SK-N-SH treated with all-trans-retinoic acid at 6 μM for 48 hours (cell line): ENCODE data around the gene AOPEP.

Experiments used
- ATAC-seq: fragments of 200-7000 bp; cut with Tn5 transposase; 3 replicates; pipeline ENCODE4 v1.9.1; 2020; ENCODE audit warnings: mild to moderate bottlenecking, moderate library complexity
- ARNTL ChIP-seq: fragments of 450-650 bp; formaldehyde crosslinking; IDR thresholded peaks from 2 replicates; pipeline ENCODE4 v1.5.0; 2020; ENCODE audit warnings: low read depth, mild to moderate bottlenecking, moderate library complexity, borderline replicate concordance
- ISL1 ChIP-seq: fragments of 250-450 bp; sonication (Bioruptor Pico); IDR thresholded peaks from 2 replicates; pipeline ENCODE4 v2.1.2; 2022; ENCODE audit warnings: mild to moderate bottlenecking, moderate library complexity
- PPARA ChIP-seq: fragments of 250-450 bp; sonication (Bioruptor Pico); IDR thresholded peaks from 2 replicates; pipeline ENCODE4 v1.5.0; 2020; ENCODE audit warnings: mild to moderate bottlenecking, borderline replicate concordance
- RARB ChIP-seq: fragments of 250-450 bp; sonication (Bioruptor Pico); IDR thresholded peaks from 2 replicates; pipeline ENCODE4 v1.8.0; 2021; ENCODE audit warnings: mild to moderate bottlenecking, moderate library complexity
- ZFP3 ChIP-seq: fragments of 250-450 bp; sonication (Bioruptor Pico); IDR thresholded peaks from 2 replicates; pipeline ENCODE4 v1.5.0; 2020; ENCODE audit warnings: mild to moderate bottlenecking, moderate library complexity
- ZFP30 ChIP-seq: fragments of 450-650 bp; formaldehyde crosslinking; IDR thresholded peaks from 2 replicates; pipeline ENCODE4 v1.5.0; 2022; ENCODE audit warnings: mild to moderate bottlenecking, moderate library complexity
- ZNF565 ChIP-seq: fragments of 450-650 bp; formaldehyde crosslinking; conservative IDR thresholded peaks from 2 replicates; pipeline ENCODE4 v1.5.0; 2020; ENCODE audit warnings: low read depth, mild to moderate bottlenecking, moderate library complexity
- TF ChIP-seq, protein P1 (sequence below): fragments of 250-450 bp; sonication (Bioruptor Pico); IDR thresholded peaks from 2 replicates; pipeline ENCODE4 v1.5.1; 2020; ENCODE audit warnings: low read depth, mild to moderate bottlenecking, moderate library complexity
- TF ChIP-seq, protein P2 (sequence below): fragments of 250-450 bp; sonication (Bioruptor Pico); IDR thresholded peaks from 2 replicates; pipeline ENCODE4 v1.5.0; 2020; ENCODE audit warnings: mild to moderate bottlenecking, moderate library complexity
- TF ChIP-seq, protein P3 (sequence below): fragments of 250-450 bp; sonication (Bioruptor Pico); IDR thresholded peaks from 2 replicates; pipeline ENCODE4 v1.8.0; 2021; ENCODE audit warnings: low read depth, mild to moderate bottlenecking, moderate library complexity, borderline replicate concordance
- TF ChIP-seq, protein P4 (sequence below): fragments of 250-450 bp; sonication (Bioruptor Pico); IDR thresholded peaks from 2 replicates; pipeline ENCODE4 v1.8.0; 2020; ENCODE audit warnings: mild to moderate bottlenecking, moderate library complexity, borderline replicate concordance

Gene AOPEP

DNA sequence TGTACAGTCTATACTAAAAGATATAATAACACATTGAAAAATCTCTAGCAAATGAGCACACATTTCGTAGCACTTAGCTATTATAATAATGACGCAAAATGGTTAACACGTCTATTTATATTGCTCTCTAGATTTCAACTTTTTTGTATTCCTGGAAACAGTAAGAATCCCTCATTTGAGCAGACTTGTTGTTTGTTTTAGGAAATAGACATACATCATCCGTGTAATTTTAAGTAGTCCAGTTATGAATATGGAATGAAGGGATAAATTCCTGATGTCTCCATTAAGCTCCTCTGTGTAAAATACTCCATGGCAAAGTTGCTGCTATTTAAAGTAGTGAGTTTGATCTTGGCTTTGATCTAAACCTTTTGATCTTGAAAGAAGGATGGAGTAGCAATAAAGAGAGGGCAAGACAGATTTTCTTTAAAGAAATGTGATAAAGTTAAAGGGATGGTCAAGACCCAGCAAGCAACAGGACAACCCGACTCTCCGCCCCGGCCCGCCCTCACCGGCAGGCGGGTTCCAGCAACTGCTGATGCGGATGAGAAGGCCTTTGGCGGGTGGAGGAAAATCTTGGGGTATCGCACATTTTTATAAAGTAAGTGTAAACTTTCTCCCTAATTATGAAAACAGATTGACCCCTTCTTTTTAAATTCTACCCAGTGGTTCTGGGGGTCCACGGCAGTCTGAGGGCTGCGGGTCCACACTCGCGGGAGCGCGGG is 277.4 kb downstream of the AOPEP start:
- ATAC-seq, result peak; percentile 64

DNA sequence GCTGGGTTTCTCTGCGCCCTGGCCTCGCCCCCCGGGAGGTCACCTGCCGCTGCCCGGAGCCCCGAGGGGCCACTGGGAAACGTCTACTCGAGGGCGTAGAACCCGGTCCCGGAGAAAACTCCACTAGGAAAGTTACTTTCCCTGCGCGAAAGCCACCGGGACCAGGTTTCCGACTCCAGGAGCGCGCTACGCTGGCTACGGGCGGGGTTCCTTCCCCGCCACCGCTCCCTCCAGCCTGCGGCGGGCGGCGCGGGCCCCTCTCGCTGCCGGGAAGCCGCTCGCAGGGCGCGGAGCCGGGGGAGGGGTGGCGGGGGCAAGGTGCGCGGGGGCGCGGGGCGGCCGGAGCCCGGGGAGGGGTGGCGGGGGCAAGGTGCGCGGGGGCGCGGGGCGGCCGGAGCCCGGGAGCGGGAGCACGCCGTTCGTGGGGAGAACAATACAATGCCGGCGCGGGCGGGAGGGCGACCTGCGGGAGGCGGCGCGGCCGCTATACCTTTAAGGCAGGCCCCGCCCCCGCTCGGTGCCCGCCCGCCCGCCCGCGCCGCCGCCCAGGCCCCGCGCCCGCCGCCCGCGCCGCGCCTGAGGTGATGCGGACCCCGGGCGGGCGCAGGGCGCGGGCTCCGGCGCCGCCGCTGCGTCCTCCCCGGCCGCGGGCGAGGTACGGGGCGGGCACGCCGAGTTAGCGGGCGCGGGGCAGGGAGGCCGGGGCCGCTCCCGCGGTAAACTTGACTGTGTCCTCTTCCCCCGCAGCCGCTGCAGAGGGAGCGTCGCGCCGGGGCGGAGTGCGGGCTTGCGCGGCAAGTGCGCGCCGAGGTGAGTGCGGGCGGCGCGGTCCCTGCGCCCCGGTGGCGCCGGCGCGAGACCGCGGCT is 278.1 kb downstream of the AOPEP start:
- ATAC-seq, result peak; percentile 44

More for the DNA sequence above, 277.4 kb downstream of the AOPEP start:
- TF ChIP-seq, protein P1, sequence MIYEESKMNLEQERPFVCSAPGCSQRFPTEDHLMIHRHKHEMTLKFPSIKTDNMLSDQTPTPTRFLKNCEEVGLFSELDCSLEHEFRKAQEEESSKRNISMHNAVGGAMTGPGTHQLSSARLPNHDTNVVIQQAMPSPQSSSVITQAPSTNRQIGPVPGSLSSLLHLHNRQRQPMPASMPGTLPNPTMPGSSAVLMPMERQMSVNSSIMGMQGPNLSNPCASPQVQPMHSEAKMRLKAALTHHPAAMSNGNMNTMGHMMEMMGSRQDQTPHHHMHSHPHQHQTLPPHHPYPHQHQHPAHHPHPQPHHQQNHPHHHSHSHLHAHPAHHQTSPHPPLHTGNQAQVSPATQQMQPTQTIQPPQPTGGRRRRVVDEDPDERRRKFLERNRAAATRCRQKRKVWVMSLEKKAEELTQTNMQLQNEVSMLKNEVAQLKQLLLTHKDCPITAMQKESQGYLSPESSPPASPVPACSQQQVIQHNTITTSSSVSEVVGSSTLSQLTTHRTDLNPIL, result no peak
- TF ChIP-seq, protein P2, sequence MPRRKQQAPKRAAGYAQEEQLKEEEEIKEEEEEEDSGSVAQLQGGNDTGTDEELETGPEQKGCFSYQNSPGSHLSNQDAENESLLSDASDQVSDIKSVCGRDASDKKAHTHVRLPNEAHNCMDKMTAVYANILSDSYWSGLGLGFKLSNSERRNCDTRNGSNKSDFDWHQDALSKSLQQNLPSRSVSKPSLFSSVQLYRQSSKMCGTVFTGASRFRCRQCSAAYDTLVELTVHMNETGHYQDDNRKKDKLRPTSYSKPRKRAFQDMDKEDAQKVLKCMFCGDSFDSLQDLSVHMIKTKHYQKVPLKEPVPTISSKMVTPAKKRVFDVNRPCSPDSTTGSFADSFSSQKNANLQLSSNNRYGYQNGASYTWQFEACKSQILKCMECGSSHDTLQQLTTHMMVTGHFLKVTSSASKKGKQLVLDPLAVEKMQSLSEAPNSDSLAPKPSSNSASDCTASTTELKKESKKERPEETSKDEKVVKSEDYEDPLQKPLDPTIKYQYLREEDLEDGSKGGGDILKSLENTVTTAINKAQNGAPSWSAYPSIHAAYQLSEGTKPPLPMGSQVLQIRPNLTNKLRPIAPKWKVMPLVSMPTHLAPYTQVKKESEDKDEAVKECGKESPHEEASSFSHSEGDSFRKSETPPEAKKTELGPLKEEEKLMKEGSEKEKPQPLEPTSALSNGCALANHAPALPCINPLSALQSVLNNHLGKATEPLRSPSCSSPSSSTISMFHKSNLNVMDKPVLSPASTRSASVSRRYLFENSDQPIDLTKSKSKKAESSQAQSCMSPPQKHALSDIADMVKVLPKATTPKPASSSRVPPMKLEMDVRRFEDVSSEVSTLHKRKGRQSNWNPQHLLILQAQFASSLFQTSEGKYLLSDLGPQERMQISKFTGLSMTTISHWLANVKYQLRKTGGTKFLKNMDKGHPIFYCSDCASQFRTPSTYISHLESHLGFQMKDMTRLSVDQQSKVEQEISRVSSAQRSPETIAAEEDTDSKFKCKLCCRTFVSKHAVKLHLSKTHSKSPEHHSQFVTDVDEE (CRISPR knock-in tag), result 0 out of 2 replicates have a peak, but pooled peaks have one; percentile 46
- TF ChIP-seq ISL1 (CRISPR knock-in tag), result peak; percentile 47; the same call in 1 of the 2 replicates
- TF ChIP-seq ZFP3 (CRISPR knock-in tag), result 0 out of 2 replicates have a peak, but pooled peaks have one; percentile 35
- no peak for TF ChIP-seq ZFP30 (CRISPR knock-in tag)

DNA sequence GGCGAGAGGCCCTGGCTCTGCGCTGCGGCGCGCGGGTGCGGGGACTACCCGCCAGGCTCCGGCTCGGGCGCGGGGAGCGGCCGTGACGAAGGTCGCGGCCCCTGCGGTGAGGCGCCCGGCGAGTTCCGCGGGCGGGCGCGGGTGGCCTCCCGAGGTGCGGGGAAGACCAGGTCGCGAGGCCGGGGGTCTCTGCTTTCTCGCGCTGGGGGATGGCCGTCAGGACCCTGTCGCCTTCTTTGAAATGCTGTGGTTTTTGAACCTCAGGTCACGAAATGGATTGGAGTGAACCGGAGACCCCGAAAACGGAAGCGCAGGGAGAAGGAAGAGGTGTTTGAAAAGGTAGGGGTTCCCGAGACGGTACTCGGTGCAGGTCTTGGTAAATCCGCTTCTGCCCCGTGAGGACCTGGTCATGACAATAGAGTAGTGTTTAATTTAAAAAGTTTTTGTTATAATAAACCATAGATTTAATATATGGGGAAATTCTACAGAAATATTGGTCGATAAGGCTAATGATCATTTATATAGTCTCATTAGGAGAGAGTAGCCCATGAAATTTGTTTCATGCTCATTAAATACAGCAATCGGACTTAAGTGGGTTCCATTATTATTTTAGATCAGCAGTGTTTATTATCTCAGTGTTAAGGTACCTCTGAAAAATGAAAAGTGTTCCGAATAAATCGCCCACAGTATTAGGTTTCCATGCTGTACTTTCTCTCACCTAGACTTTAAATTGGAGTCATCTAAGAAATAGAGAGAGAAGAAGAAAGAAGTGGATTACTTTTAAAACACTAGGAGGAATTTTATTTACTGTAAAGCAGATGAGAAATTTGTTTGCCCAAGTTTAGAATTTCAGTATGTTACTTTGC is 279.0 kb downstream of the AOPEP start:
- TF ChIP-seq ZNF565 (CRISPR knock-in tag) (no peak), ARNTL (no peak)
- no peak for ATAC-seq

More for the DNA sequence above, 278.1 kb downstream of the AOPEP start:
- TF ChIP-seq, protein P3, sequence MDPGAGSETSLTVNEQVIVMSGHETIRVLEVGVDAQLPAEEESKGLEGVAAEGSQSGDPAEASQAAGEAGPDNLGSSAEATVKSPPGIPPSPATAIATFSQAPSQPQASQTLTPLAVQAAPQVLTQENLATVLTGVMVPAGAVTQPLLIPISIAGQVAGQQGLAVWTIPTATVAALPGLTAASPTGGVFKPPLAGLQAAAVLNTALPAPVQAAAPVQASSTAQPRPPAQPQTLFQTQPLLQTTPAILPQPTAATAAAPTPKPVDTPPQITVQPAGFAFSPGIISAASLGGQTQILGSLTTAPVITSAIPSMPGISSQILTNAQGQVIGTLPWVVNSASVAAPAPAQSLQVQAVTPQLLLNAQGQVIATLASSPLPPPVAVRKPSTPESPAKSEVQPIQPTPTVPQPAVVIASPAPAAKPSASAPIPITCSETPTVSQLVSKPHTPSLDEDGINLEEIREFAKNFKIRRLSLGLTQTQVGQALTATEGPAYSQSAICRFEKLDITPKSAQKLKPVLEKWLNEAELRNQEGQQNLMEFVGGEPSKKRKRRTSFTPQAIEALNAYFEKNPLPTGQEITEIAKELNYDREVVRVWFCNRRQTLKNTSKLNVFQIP (CRISPR knock-in tag), result no peak
- TF ChIP-seq, protein P4, sequence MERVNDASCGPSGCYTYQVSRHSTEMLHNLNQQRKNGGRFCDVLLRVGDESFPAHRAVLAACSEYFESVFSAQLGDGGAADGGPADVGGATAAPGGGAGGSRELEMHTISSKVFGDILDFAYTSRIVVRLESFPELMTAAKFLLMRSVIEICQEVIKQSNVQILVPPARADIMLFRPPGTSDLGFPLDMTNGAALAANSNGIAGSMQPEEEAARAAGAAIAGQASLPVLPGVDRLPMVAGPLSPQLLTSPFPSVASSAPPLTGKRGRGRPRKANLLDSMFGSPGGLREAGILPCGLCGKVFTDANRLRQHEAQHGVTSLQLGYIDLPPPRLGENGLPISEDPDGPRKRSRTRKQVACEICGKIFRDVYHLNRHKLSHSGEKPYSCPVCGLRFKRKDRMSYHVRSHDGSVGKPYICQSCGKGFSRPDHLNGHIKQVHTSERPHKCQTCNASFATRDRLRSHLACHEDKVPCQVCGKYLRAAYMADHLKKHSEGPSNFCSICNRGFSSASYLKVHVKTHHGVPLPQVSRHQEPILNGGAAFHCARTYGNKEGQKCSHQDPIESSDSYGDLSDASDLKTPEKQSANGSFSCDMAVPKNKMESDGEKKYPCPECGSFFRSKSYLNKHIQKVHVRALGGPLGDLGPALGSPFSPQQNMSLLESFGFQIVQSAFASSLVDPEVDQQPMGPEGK, result 0 out of 2 replicates have a peak, but pooled peaks have one; percentile 20
- TF ChIP-seq, all 23 proteins: peak for 1

DNA sequence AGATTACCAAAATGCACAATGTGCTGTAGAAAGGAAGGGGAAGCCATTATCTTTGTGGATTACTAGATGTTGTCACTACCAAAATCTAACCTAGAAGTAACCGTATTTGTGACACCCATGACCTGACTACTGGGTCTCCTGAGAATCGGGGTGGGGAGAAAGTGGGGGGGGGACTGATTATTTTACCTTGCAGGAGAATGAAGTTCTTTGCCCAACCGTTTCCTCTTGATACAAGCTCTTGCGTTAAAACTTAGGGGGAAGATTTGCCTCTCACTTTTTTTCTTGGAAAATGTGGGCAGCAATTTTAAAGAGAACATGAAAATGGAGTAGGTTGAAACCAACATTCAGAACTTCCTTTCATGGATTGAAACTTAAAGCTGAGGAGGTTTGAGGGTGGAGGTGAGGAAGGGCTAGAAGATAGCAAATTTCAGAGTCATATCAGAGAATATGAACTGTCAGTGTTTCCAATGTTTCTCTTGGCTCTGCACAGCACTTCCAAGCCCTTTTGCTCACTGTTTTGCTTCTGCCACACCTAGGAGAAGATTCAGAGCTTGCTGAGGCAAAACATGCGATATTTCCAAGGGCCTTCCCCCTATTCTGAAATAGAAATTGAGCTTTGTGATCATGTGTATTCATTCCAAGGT is 280.8 kb downstream of the AOPEP start:
- ATAC-seq, result peak; percentile 6
- TF ChIP-seq RARB (CRISPR knock-in tag) (no peak), ZNF565 (CRISPR knock-in tag) (no peak)

DNA sequence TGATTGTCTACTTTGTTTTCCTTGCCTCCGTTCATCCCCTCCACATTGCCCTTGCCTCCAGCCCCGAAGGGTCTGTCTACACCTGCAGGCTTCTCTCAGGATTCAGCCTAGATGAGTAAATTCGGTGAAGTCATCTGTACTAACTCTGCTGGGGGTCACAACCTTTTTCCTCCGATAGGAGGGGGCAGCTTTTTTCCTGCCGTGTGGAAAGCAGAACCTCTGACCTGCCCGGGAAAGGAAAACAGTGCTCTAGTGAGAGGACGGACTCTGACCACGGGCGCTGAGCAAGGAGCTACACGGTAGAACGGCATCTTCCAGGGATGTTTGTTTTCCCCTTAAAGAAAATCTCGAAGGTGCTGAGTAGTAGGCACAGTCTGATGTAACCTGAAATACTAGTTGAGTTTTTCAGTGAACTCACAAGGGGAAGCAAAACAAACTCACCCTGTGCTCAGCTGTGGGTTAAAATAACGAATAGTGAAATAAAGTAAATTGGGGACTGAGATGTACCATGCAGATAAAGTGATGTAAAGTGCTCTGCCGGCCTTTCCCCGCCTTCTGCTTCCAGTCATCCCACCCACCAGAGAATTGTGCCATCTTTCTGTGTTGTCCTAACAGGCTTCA is 281.8 kb downstream of the AOPEP start:
- TF ChIP-seq ISL1 (CRISPR knock-in tag), result peak; percentile 37; the same call in 1 of the 2 replicates
- TF ChIP-seq PPARA, result no peak
- TF ChIP-seq, all 23 proteins: peak for 1
- ATAC-seq, result peak; percentile 11
